WTC11 (cell line): ENCODE results near the gene PCNA. TPM values are rescaled to one million over a fixed set of nuclear protein-coding genes. Genes with fewer than 3 reads are reported as not detected.

ENCODE experiments used
- AFF4 ChIP-seq: sonication (generic); formaldehyde crosslinking; IDR thresholded peaks from 2 replicates; pipeline ENCODE4 v1.8.1; 2023; ENCODE audit warnings: mild to moderate bottlenecking, missing genetic modification reagents, borderline replicate concordance
- EMX1 ChIP-seq: fragments of 250-450 bp; sonication (Bioruptor Pico); IDR thresholded peaks from 2 replicates; pipeline ENCODE4 v1.8.0; 2021; ENCODE audit warnings: mild to moderate bottlenecking
- ETV6 ChIP-seq: sonication (generic); formaldehyde crosslinking; IDR thresholded peaks from 2 replicates; pipeline ENCODE4 v1.8.1; 2022; ENCODE audit warnings: mild to moderate bottlenecking, missing genetic modification reagents
- FOXJ3 ChIP-seq: sonication (generic); formaldehyde crosslinking; IDR thresholded peaks from 2 replicates; pipeline ENCODE4 v1.9.0; 2021; ENCODE audit warnings: missing genetic modification reagents, mild to moderate bottlenecking, borderline replicate concordance
- FOXP1 ChIP-seq: sonication (generic); formaldehyde crosslinking; IDR thresholded peaks from 2 replicates; pipeline ENCODE4 v1.8.0; 2022; ENCODE audit warnings: missing genetic modification reagents, mild to moderate bottlenecking, moderate library complexity, borderline replicate concordance
- FOXP4 ChIP-seq: sonication (generic); formaldehyde crosslinking; IDR thresholded peaks from 2 replicates; pipeline ENCODE4 v1.8.0; 2022; ENCODE audit warnings: mild to moderate bottlenecking, missing genetic modification reagents
- GABPB1 ChIP-seq: sonication (generic); formaldehyde crosslinking; IDR thresholded peaks from 2 replicates; pipeline ENCODE4 v1.8.1; 2023; ENCODE audit warnings: mild to moderate bottlenecking, missing genetic modification reagents
- GTF2I ChIP-seq: fragments of 250-450 bp; sonication (Bioruptor Pico); conservative IDR thresholded peaks from 2 replicates; pipeline ENCODE4 v1.4.0; 2021; ENCODE audit warnings: mild to moderate bottlenecking
- HMGA2 ChIP-seq: fragments of 250-450 bp; sonication (Bioruptor Pico); IDR thresholded peaks from 2 replicates; pipeline ENCODE4 v1.4.0; 2021; ENCODE audit warnings: mild to moderate bottlenecking, moderate library complexity
- IRF1 ChIP-seq: sonication (generic); formaldehyde crosslinking; IDR thresholded peaks from 2 replicates; pipeline ENCODE4 v1.8.0; 2023; ENCODE audit warnings: missing genetic modification reagents
- KAT7 ChIP-seq: sonication (generic); formaldehyde crosslinking; IDR thresholded peaks from 2 replicates; pipeline ENCODE4 v1.8.1; 2023; ENCODE audit warnings: missing genetic modification reagents, mild to moderate bottlenecking, borderline replicate concordance
- MYBL2 ChIP-seq: sonication (generic); formaldehyde crosslinking; IDR thresholded peaks from 2 replicates; pipeline ENCODE4 v1.8.1; 2023; ENCODE audit warnings: mild to moderate bottlenecking, moderate library complexity, missing genetic modification reagents
- NR3C1 ChIP-seq: sonication (generic); formaldehyde crosslinking; conservative IDR thresholded peaks from 2 replicates; pipeline ENCODE4 v1.8.1; 2023; ENCODE audit warnings: low read depth, mild to moderate bottlenecking, missing genetic modification reagents
- OVOL2 ChIP-seq: fragments of 250-450 bp; sonication (Bioruptor Pico); IDR thresholded peaks from 2 replicates; pipeline ENCODE4 v1.9.0; 2021; ENCODE audit warnings: mild to moderate bottlenecking, borderline replicate concordance
- TEAD4 ChIP-seq: sonication (generic); formaldehyde crosslinking; IDR thresholded peaks from 2 replicates; pipeline ENCODE4 v1.8.0; 2022; ENCODE audit warnings: mild to moderate bottlenecking, missing genetic modification reagents
- ZBTB21 ChIP-seq: sonication (generic); formaldehyde crosslinking; IDR thresholded peaks from 2 replicates; pipeline ENCODE4 v1.8.1; 2023; ENCODE audit warnings: mild to moderate bottlenecking, missing genetic modification reagents, borderline replicate concordance
- ZMAT4 ChIP-seq: fragments of 250-450 bp; sonication (Bioruptor Pico); IDR thresholded peaks from 2 replicates; pipeline ENCODE4 v1.9.0; 2021; ENCODE audit warnings: mild to moderate bottlenecking
- ZNF219 ChIP-seq: sonication (generic); formaldehyde crosslinking; IDR thresholded peaks from 2 replicates; pipeline ENCODE4 v1.8.0; 2023; ENCODE audit warnings: missing genetic modification reagents, mild to moderate bottlenecking, borderline replicate concordance
- ZNF396 ChIP-seq: fragments of 250-450 bp; sonication (Bioruptor Pico); IDR thresholded peaks from 2 replicates; pipeline ENCODE4 v1.8.0; 2021; ENCODE audit warnings: mild to moderate bottlenecking, moderate library complexity, borderline replicate concordance
- ZNF423 ChIP-seq: fragments of 250-450 bp; sonication (Bioruptor Pico); IDR thresholded peaks from 2 replicates; pipeline ENCODE4 v2.1.2; 2022; ENCODE audit warnings: mild to moderate bottlenecking, moderate library complexity
- total RNA-seq: library from RNA; stranded (reverse); gene quantifications from 3 replicates; pipeline ENCODE4 v1.2.3, GENCODE V29; 2021
- TF ChIP-seq, protein P1 (sequence below): sonication (generic); formaldehyde crosslinking; IDR thresholded peaks from 2 replicates; pipeline ENCODE4 v1.8.0; 2023; ENCODE audit warnings: missing genetic modification reagents, mild to moderate bottlenecking, borderline replicate concordance
- TF ChIP-seq, protein P2 (sequence below): sonication (generic); formaldehyde crosslinking; IDR thresholded peaks from 2 replicates; pipeline ENCODE4 v1.8.0; 2022; ENCODE audit warnings: mild to moderate bottlenecking, missing genetic modification reagents
- TF ChIP-seq, protein P3 (sequence below): sonication (generic); formaldehyde crosslinking; IDR thresholded peaks from 2 replicates; pipeline ENCODE4 v1.8.0; 2022; ENCODE audit warnings: mild to moderate bottlenecking, missing genetic modification reagents
- TF ChIP-seq, protein P4 (sequence below): fragments of 250-450 bp; sonication (Bioruptor Pico); conservative IDR thresholded peaks from 2 replicates; pipeline ENCODE4 v1.9.0; 2021; ENCODE audit warnings: mild to moderate bottlenecking

PCNA gene
- total RNA-seq, 1 experiment from 2014 or later, result 262 TPM

DNA sequence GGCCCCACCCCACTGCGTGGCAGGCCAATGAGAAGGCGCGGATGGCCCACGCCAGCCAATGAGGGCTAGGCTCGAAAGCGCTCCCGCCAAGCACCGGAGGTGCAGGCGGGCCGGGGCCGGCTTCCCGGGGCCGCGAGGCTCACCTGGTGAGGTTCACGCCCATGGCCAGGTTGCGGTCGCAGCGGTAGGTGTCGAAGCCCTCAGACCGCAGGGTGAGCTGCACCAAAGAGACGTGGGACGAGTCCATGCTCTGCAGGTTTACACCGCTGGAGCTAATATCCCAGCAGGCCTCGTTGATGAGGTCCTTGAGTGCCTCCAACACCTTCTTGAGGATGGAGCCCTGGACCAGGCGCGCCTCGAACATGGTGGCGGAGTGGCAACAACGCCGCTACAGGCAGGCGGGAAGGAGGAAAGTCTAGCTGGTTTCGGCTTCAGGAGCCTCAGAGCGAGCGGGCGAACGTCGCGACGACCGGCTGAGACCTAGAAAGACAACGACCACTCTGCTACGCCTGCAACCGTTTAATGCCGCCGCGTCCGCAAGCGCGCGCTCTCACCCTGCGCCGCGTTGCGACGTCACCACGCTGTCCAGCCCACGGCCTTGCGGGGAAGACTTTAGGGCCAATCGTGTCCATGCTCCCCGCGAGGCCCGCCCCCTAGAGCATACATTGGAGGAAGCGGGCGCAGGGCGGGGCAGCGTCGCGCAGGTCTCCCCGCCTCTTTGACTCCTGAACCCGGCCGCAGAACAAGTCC lies at the start of gene PCNA (continued):
- TF ChIP-seq ZNF396 (CRISPR knock-in tag) (no peak), FOXP1 (peak; percentile 93), TEAD4 (CRISPR knock-in tag) (no peak; the same call in 1 of the 2 replicates), EMX1 (CRISPR knock-in tag) (no peak), MYBL2 (CRISPR knock-in tag) (peak; percentile 92), ZMAT4 (CRISPR knock-in tag) (no peak), GTF2I (CRISPR knock-in tag) (no peak), GABPB1 (CRISPR knock-in tag) (peak; percentile 91), OVOL2 (CRISPR knock-in tag) (no peak), AFF4 (CRISPR knock-in tag) (no peak; the same call in 1 of the 2 replicates), ZNF423 (CRISPR knock-in tag) (no peak), ETV6 (peak; percentile 92), FOXJ3 (CRISPR knock-in tag) (peak; percentile 16), FOXP4 (CRISPR knock-in tag) (peak; percentile 81), IRF1 (CRISPR knock-in tag) (peak; percentile 61), KAT7 (CRISPR knock-in tag) (peak; percentile 98), NR3C1 (CRISPR knock-in tag) (no peak; the same call in 1 of the 2 replicates), ZBTB21 (peak; percentile 38; the same call in 1 of the 2 replicates), ZNF219 (CRISPR knock-in tag) (0 out of 2 replicates have a peak, but pooled peaks have one; percentile 86), HMGA2 (no peak)
- TF ChIP-seq, protein P1, sequence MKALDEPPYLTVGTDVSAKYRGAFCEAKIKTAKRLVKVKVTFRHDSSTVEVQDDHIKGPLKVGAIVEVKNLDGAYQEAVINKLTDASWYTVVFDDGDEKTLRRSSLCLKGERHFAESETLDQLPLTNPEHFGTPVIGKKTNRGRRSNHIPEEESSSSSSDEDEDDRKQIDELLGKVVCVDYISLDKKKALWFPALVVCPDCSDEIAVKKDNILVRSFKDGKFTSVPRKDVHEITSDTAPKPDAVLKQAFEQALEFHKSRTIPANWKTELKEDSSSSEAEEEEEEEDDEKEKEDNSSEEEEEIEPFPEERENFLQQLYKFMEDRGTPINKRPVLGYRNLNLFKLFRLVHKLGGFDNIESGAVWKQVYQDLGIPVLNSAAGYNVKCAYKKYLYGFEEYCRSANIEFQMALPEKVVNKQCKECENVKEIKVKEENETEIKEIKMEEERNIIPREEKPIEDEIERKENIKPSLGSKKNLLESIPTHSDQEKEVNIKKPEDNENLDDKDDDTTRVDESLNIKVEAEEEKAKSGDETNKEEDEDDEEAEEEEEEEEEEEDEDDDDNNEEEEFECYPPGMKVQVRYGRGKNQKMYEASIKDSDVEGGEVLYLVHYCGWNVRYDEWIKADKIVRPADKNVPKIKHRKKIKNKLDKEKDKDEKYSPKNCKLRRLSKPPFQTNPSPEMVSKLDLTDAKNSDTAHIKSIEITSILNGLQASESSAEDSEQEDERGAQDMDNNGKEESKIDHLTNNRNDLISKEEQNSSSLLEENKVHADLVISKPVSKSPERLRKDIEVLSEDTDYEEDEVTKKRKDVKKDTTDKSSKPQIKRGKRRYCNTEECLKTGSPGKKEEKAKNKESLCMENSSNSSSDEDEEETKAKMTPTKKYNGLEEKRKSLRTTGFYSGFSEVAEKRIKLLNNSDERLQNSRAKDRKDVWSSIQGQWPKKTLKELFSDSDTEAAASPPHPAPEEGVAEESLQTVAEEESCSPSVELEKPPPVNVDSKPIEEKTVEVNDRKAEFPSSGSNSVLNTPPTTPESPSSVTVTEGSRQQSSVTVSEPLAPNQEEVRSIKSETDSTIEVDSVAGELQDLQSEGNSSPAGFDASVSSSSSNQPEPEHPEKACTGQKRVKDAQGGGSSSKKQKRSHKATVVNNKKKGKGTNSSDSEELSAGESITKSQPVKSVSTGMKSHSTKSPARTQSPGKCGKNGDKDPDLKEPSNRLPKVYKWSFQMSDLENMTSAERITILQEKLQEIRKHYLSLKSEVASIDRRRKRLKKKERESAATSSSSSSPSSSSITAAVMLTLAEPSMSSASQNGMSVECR (CRISPR knock-in tag), result peak; percentile 3; the same call in 1 of the 2 replicates
- TF ChIP-seq, protein P2, sequence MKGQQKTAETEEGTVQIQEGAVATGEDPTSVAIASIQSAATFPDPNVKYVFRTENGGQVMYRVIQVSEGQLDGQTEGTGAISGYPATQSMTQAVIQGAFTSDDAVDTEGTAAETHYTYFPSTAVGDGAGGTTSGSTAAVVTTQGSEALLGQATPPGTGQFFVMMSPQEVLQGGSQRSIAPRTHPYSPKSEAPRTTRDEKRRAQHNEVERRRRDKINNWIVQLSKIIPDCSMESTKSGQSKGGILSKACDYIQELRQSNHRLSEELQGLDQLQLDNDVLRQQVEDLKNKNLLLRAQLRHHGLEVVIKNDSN, result 0 out of 2 replicates have a peak, but pooled peaks have one; percentile 77
- TF ChIP-seq, protein P3, sequence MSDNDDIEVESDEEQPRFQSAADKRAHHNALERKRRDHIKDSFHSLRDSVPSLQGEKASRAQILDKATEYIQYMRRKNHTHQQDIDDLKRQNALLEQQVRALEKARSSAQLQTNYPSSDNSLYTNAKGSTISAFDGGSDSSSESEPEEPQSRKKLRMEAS, result peak; percentile 95
- TF ChIP-seq, protein P4, sequence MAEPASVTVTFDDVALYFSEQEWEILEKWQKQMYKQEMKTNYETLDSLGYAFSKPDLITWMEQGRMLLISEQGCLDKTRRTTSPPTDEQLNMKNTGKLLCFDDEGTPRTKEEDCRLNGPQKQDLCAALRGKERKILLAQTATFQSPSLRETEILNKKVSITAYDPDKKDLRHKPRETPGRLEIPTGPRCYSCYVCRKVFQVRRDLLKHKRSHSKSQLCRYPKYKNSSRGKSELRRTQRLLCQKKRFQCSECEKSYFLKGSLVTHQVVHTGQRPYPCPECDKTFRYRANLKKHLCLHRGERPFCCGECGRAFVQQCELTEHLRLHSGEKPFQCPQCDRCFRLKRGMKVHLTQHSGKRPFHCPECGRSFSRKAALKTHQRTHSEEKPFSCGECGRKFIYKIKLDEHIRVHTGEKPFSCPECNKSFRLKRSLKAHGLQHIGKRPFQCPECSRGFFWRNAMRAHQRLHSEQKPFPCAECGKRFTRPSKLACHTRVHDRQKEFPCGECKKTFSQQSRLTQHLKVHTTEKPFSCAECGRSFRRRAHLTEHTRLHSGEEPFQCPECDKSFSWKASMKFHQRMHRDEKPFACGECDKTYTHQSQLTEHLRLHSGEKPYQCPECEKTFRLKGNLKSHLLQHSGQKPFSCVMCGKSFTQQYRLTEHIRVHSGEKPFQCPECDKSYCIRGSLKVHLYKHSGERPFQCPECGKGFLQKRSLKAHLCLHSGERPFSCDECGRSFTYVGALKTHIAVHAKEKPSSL, result no peak
